GM12865 (cell line): Measurements from ENCODE around the gene CASP6.
A peak's percentile ranks its signal among the peaks of the same experiment; 100 is the strongest.

Source experiments
- DNase-seq: peaks from one replicate; pipeline ENCODE4 v3.0.0; 2010; ENCODE audit warnings: low read depth
- H3K4me3 ChIP-seq: 2 replicates; pipeline ENCODE4 v1.5.1; 2011; ENCODE audit warnings: mild to moderate bottlenecking, low read depth, low read length, control low read depth
- TF ChIP-seq, protein P1 (sequence below): IDR thresholded peaks from 2 replicates; pipeline ENCODE4 v1.5.1; 2011; ENCODE audit warnings: low read length, control low read depth, low read depth, inconsistent platforms; ENCODE audit not compliant: insufficient read depth; ENCODE audit errors: missing control alignments

The CASP6 gene

DNA sequence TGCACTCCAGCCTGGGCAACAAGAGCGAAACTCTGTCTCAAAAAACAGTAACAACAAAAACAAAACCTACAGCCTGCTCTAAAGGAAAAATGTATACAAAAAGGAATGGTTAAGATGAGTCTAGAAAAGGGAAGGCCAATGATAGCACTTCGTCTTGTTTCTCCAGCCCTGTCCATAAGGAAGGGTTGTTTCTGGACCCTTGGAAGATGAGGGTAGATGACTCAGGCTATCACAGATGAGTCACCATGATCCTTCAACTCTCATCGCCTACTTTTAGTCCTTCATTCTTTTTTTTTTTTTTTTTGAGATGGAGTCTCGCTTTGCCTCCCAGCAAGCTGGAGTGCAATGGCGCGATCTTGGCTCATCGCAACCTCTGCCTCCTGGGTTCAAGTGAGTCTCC lies 17.8 kb upstream of the CASP6 start:
- H3K4me3 ChIP-seq: no peak overlapping the region
- DNase-seq: no peak
- TF ChIP-seq, protein P1, sequence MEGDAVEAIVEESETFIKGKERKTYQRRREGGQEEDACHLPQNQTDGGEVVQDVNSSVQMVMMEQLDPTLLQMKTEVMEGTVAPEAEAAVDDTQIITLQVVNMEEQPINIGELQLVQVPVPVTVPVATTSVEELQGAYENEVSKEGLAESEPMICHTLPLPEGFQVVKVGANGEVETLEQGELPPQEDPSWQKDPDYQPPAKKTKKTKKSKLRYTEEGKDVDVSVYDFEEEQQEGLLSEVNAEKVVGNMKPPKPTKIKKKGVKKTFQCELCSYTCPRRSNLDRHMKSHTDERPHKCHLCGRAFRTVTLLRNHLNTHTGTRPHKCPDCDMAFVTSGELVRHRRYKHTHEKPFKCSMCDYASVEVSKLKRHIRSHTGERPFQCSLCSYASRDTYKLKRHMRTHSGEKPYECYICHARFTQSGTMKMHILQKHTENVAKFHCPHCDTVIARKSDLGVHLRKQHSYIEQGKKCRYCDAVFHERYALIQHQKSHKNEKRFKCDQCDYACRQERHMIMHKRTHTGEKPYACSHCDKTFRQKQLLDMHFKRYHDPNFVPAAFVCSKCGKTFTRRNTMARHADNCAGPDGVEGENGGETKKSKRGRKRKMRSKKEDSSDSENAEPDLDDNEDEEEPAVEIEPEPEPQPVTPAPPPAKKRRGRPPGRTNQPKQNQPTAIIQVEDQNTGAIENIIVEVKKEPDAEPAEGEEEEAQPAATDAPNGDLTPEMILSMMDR: no peak

DNA sequence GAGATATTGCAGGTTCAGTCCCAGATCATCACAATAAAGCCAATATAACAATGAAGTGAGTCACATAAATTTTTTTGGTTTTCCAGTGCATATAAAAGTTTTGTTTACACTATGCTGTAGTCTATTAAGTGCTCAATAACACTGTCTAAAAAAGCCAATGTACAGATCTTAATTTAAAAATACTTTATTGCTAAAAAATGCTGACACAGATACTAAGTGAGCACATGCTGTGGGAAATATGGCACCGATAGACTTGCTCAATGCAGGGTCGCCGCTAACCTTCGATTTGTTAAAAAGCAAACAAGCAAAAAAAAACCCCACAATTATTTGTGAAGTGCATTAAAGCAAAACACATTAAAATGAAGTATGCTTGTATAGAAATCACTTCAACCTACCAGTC lies 16.4 kb upstream of the CASP6 start:
- no peak overlapping the region for H3K4me3 ChIP-seq
- DNase-seq: no peak
- TF ChIP-seq, protein P1: no peak

DNA sequence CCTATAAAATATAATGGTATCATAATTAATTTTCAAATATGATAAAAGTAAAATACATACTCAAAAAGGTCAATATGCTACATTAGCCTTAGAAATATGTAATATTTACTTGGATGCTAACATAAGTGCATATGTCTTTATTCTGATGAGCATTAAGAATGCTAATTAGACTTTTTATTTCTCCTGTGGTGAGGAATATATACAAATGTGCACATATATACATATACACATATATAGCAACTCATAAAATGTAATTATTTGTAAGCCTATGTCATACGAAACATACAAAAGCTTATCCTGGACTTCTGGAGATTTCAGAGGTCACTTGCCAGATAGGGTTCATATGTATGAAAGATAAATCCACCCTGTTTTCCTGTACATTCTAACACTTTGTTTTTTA lies 15.5 kb upstream of the CASP6 start:
- TF ChIP-seq, protein P1: no peak
- H3K4me3 ChIP-seq: no peak overlapping the region
- DNase-seq: no peak

DNA sequence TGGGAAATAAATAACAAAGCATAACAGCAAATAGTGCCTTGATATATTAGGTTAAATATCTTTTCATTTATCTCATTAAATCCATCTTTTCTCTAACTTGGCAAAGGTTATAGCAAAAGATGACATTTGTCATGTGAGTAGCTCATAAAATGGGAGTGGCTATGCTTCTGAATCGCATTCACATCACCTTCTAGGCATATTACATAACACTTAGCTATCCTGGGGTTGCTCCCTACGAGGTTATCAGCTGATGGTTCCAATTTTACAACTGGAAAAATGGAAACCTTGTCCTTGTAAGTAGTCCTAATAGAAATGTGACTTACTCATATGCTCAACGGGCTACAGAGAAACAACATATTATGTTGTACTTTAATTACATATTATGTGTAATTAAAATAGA lies 10.3 kb upstream of the CASP6 start:
- DNase-seq: no peak
- TF ChIP-seq, protein P1: no peak
- no peak overlapping the region for H3K4me3 ChIP-seq

DNA sequence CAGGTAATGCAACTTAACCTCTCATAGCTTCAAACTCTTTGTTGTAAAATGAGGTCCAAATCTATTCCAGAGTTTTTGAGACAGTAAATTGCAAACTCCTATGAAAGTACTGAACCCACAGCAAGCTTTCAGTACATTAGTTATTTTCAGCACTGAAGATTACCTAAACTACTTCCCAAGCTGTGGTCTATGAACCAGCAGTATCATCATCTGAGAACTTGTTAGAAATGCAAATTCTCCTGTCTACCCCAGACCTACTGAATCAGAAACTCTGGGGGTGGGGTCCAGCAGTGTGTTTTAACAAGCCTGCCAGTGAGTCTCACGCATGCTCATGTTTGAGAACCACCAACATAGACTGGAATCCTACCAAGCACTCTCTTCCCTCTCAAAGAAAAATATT lies 5.7 kb upstream of the CASP6 start:
- TF ChIP-seq, protein P1: no peak
- no peak overlapping the region for H3K4me3 ChIP-seq

DNA sequence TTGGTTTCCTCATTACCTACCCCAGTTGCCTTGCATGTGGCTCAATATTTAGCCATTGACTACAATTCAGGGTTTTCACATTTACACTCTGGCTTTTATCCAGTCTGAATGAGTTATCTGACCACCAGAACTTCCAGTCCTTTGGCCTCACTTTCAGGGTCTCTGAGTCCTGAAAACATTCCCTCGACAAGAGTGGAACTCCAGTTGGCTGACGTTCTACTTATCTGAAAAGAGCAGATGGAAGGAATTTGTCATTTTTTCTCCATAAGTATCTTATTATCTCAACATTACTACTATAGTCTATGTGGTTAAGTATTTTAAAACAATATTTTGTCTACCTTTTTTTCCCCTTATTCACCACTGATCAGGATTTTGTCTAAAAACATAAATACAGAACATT lies 5.2 kb upstream of the CASP6 start:
- H3K4me3 ChIP-seq: no peak overlapping the region
- TF ChIP-seq, protein P1: no peak
- no peak for DNase-seq

More for the DNA sequence above, 5.7 kb upstream of the CASP6 start:
- peak; percentile 59 for DNase-seq

DNA sequence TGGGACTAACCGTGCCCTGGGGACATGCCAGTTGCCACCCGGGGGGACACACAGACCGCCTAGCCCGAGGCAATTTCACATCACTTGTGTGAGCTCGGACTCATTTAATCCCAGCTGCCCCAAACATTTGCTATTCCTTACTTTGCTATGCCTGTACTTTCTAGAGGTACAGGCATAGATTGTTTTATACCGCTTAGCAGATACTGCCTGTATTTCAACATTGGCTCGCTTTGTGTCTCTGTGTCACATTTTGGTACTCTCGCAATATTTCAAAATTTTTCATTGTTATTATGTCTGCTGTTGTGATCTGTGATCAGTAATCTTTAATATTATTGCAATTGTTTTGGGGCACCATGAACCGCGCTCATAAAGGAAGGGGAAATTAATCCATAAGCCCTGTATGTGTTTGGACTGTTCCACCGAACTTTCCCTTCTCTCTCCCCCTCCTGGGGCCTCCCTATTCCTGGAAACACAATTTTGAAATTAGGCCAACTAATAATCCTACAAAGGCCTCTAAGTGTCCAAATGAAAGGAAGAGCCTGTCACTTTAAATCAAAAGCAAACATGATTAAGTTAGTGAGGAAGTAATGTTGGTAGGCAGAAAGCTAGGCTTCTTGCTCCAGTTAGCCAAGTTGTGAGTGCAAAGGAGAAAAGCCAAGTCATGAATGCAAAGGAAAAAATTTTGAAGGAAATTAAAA lies 568 bp upstream of the CASP6 start:
- H3K4me3 ChIP-seq: peak overlapping the region; percentile 74
- DNase-seq: no peak
- TF ChIP-seq, protein P1: no peak
